Measurements from ENCODE around the gene AWAT2. TPM values are rescaled to one million over a fixed set of nuclear protein-coding genes. Genes with fewer than 3 reads are reported as not detected.

AWAT2 gene
- total and polyA plus RNA-seq, 3 donors from 2014 or later, result 0.31 to 3.9 (median 0.44) TPM

DNA sequence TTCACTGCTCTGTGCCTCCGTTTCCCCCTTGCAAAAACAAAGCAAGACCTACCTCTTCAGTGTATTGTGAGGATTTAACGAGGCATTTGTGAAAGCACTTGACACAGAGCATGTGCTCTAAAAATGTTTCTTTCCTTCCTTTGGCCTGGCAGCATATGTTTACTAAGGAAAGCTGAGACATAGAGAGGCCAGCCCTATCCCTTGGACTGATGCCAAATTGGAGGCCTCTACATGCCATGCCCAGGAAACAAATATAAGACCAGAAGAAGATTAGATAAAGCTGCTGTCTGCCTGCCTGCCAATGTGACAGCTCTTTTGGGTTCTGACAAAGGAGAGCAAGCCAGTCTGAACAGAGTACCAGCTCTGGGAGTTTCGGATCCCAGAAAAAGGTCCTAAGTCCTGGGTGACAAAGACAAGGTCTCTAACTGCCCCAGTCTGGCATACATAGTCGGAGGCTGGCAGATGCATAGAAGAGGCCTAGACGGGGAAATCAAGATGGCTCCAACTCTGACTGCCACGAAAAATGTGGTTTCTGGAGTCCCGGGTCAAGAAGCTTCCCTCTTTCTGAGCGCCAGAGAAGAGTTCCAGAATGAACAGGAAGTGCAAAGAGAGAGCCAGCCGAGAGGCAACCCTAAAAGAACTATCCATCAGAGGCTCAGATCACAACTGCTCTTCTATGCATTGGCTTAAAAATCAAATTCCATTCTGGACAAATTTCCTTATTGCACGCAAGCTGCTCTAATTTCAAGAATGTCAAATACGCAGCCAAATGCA, 38.3 kb upstream of the AWAT2 start:
- 57 to 64% methylated on average over 10 to 11 of the region's 11 CpGs for WGBS, 2 donors

DNA sequence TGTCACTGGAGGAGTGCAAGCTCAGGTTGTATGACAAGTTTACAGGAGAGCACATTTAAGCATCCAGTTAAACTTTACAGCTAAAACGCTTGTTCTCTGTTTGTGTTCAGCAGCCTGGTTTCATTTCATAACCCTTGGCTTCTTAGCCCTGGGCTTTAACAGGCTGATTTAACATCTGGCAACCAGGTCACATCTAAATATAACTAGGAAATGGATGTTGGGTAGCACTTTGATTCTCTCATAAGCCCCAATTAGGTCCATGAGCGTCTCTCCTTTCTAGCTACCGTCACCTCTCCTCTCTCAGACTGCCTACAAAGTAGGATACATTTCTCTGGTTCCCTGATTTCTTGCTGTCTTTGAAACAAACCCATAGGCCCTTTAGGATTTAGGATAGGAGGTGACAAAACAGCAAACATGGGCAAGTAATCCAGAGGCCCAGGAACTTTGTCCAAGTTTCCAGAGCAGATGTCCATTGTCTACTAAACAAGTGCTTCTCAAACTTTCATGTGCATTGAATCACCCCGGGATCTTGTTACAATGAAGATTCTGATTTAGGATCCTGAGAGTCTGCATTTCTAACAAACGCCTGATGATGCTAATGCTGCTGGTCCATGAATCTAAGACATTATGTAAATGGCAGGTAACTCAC, 35.0 kb upstream of the AWAT2 start:
- Histone ChIP-seq H3K9me3 (no peaks in the 10 kb centered on the region), H3K27ac (no peak overlapping the region), H3K4me1 (no peaks in the 10 kb centered on the region), H3K4me3 (no peak overlapping the region), H3K36me3 (ENCODE audit: low read depth, missing control alignments) (no peaks in the 10 kb centered on the region), H3K27me3 (no peaks in the 10 kb centered on the region)
- intact Hi-C loops (cut with DNase I; ENCODE audit: low total_unique reads), result no loop called here
- WGBS, 2 donors, result 86 to 88% methylated on average over 4 to 5 of the region's 5 CpGs
- TF ChIP-seq, protein P1, sequence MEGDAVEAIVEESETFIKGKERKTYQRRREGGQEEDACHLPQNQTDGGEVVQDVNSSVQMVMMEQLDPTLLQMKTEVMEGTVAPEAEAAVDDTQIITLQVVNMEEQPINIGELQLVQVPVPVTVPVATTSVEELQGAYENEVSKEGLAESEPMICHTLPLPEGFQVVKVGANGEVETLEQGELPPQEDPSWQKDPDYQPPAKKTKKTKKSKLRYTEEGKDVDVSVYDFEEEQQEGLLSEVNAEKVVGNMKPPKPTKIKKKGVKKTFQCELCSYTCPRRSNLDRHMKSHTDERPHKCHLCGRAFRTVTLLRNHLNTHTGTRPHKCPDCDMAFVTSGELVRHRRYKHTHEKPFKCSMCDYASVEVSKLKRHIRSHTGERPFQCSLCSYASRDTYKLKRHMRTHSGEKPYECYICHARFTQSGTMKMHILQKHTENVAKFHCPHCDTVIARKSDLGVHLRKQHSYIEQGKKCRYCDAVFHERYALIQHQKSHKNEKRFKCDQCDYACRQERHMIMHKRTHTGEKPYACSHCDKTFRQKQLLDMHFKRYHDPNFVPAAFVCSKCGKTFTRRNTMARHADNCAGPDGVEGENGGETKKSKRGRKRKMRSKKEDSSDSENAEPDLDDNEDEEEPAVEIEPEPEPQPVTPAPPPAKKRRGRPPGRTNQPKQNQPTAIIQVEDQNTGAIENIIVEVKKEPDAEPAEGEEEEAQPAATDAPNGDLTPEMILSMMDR (IDR thresholded peaks at IDR 0.05), result no peak
- no peak for TF ChIP-seq POLR2A (IDR thresholded peaks at IDR 0.05)
- DNase-seq, result no peak

More for the DNA sequence above, 38.3 kb upstream of the AWAT2 start:
- H3K4me1 ChIP-seq, result no peaks in the 10 kb centered on the region
- DNase-seq, result peak; percentile 13
- H3K36me3 ChIP-seq (ENCODE audit: low read depth, missing control alignments), result no peaks in the 10 kb centered on the region
- TF ChIP-seq, protein P1 (IDR thresholded peaks at IDR 0.05), result no peak
- TF ChIP-seq POLR2A (IDR thresholded peaks at IDR 0.05), result no peak
- H3K27ac ChIP-seq, result no peak overlapping the region
- intact Hi-C loops (cut with DNase I; ENCODE audit: low total_unique reads), result no loop called here
- H3K27me3 ChIP-seq, result no peaks in the 10 kb centered on the region
- H3K9me3 ChIP-seq, result no peaks in the 10 kb centered on the region
- no peak overlapping the region for H3K4me3 ChIP-seq

DNA sequence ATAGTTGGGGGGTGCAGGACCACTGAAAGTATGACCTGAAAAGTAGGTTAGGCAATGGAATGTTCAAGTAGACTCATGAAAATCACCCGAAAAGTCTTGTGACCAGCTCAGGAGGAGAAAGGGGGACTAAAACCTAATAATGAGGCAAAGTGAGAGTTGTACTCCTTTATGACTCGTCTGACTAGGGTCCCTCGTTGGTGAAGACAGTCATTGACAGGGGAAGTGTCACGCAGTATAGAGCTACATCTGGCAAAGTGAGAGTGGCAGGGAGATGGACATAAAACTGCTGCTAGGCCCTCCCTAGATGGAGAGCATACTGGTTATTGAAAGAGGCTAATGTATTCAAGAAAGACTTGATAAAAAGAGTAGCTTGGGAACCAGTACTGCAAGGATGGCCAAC, 33.0 kb upstream of the AWAT2 start:
- Histone ChIP-seq H3K27ac (no peak overlapping the region), H3K4me1 (no peaks in the 10 kb centered on the region), H3K9me3 (no peaks in the 10 kb centered on the region), H3K4me3 (no peak overlapping the region), H3K36me3 (ENCODE audit: low read depth, missing control alignments) (no peaks in the 10 kb centered on the region), H3K27me3 (no peaks in the 10 kb centered on the region)
- WGBS, 2 donors, result 64 to 88% methylated on average over 4 of the region's 4 CpGs
- TF ChIP-seq, protein P1 (IDR thresholded peaks at IDR 0.05), result no peak
- no peak for TF ChIP-seq POLR2A (IDR thresholded peaks at IDR 0.05)
- intact Hi-C loops (cut with DNase I; ENCODE audit: low total_unique reads), result no loop called here
- no peak for DNase-seq

DNA sequence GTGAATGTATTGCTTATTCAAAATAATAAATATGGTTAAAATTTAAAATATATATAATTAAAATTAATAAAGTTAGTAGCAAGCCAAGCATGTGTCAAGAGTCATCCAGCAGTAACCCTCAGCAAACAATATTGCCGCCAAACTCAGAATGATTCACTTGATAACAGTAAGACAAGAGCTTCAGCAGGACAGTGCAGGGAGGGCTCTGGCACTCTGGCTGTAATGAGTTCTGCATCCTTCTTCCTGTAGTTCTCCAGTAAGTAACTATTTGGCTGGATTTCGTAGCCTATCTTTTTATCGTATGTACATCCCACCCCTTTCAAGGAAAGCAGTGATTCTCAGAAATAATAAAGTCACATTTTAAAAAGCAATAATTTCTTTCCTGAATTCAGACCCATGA, 30.1 kb upstream of the AWAT2 start:
- no peak overlapping the region for H3K27ac ChIP-seq
- H3K4me1 ChIP-seq, result no peaks in the 10 kb centered on the region
- 33 to 38% methylated on average over 3 of the region's 3 CpGs for WGBS, 2 donors
- no peaks in the 10 kb centered on the region for H3K27me3 ChIP-seq
- TF ChIP-seq, protein P1 (IDR thresholded peaks at IDR 0.05), result no peak
- no peak for TF ChIP-seq POLR2A (IDR thresholded peaks at IDR 0.05)
- intact Hi-C loops (cut with DNase I; ENCODE audit: low total_unique reads), result no loop called here
- no peak for DNase-seq
- no peaks in the 10 kb centered on the region for H3K9me3 ChIP-seq
- H3K4me3 ChIP-seq, result no peak overlapping the region
- no peaks in the 10 kb centered on the region for H3K36me3 ChIP-seq (ENCODE audit: low read depth, missing control alignments)

All from testis (tissue), 3 donors.